Fibroblast of pulmonary artery (primary cell): ENCODE results near the gene CLIC4.
"Not testable (repeated sequence)": the region's sequence is repeated elsewhere in the genome, so short reads cannot be mapped to it uniquely, and the experiment has no call there.

Experiments used
- DNase-seq: peaks from one replicate; pipeline ENCODE4 v3.0.0-alpha.2; 2010; ENCODE audit warnings: low read depth
- H3K4me3 ChIP-seq: replicated peaks from 2 replicates; pipeline ENCODE4 v1.5.1; 2011; ENCODE audit warnings: low read depth, mild to moderate bottlenecking, control low read depth, low read length, moderate library complexity
- TF ChIP-seq, protein P1 (sequence below): IDR thresholded peaks from 2 replicates; pipeline ENCODE4 v1.5.1; 2011; ENCODE audit warnings: mild to moderate bottlenecking, control low read depth, low read length, inconsistent platforms; ENCODE audit errors: missing control alignments

The CLIC4 gene

GRCh38 chr1:24721533-24721932 is 23.7 kb upstream of the CLIC4 start:
- no peak for DNase-seq
- no peak overlapping the region for H3K4me3 ChIP-seq
- TF ChIP-seq, protein P1, sequence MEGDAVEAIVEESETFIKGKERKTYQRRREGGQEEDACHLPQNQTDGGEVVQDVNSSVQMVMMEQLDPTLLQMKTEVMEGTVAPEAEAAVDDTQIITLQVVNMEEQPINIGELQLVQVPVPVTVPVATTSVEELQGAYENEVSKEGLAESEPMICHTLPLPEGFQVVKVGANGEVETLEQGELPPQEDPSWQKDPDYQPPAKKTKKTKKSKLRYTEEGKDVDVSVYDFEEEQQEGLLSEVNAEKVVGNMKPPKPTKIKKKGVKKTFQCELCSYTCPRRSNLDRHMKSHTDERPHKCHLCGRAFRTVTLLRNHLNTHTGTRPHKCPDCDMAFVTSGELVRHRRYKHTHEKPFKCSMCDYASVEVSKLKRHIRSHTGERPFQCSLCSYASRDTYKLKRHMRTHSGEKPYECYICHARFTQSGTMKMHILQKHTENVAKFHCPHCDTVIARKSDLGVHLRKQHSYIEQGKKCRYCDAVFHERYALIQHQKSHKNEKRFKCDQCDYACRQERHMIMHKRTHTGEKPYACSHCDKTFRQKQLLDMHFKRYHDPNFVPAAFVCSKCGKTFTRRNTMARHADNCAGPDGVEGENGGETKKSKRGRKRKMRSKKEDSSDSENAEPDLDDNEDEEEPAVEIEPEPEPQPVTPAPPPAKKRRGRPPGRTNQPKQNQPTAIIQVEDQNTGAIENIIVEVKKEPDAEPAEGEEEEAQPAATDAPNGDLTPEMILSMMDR, result no peak

DNA sequence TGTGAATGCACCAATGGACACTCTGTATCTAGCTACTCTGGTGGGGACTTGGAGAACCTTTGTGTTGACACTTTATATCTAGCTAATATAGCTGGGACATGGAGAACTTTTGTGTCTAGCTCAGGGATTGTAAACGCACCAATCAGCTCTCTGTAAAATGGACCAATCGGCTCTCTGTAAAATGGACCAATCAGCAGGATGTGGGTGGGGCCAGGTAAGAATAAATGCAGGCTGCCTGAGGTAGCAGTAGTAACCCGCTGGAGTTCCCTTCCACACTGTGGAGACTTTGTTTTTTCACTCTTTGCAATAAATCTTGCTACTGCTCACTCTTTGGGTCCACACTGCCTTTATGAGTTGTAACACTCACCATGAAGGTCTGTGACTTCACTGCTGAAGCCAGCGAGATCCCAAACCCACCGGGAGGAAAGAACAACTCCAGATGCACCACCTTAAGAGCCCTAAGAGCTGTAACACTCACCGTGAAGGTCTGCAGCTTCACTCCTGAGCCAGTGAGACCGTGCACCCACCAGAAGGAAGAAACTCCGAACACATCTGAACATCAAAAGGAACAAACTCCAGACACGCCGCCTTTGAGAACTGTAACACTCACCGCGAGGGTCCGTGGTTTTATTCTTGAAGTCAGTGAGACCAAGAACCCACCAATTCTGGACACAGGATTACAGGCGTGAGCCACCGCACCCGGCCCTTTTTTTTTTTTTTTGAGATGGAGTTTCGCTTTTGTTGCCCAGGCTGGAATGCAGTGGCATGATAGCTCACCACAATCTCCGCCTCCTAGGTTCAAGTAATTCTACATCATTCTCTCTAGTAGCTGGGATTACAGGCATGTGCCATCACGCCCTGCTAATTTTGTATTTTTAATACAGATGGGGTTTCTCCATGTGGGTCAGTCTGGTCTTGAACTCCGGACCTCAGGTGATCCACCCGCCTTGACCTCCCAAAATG is 22.9 kb upstream of the CLIC4 start:
- DNase-seq, H3K4me3 ChIP-seq: not testable (repeated sequence)

GRCh38 chr1:24724345-24725208 is 20.7 kb upstream of the CLIC4 start:
- DNase-seq, result peak; percentile 82
- H3K4me3 ChIP-seq, result no peak overlapping the region
- TF ChIP-seq, protein P1, result no peak

GRCh38 chr1:24725209-24725651 is 20.0 kb upstream of the CLIC4 start:
- TF ChIP-seq, protein P1, result no peak
- peak; percentile 59 for DNase-seq
- H3K4me3 ChIP-seq, result no peak overlapping the region

DNA sequence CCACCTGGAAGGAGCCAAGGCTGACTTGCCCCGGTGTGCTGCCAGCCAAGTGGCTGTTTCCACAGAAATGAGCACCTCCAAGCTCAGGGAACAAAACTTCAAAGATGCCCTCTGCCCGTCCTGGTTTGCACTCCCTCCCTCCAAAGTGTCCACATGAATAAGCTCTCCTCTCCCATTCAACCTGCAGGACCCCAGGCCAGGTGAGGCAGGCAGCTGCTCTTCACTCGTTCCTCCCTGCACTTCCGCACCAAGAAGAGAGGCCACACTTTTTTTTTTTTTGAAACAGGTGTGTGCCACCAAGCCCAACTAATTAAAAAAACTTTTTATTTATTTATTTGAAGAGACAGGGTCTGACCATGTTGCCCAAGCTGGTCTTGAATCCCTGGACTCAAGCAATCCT is 18.5 kb upstream of the CLIC4 start:
- TF ChIP-seq, protein P1, result no peak
- no peak for DNase-seq
- H3K4me3 ChIP-seq, result no peak overlapping the region

GRCh38 chr1:24727501-24728216 is 17.6 kb upstream of the CLIC4 start:
- DNase-seq, result peak; percentile 89
- TF ChIP-seq, protein P1, result no peak
- peak overlapping the region; percentile 12 for H3K4me3 ChIP-seq

DNA sequence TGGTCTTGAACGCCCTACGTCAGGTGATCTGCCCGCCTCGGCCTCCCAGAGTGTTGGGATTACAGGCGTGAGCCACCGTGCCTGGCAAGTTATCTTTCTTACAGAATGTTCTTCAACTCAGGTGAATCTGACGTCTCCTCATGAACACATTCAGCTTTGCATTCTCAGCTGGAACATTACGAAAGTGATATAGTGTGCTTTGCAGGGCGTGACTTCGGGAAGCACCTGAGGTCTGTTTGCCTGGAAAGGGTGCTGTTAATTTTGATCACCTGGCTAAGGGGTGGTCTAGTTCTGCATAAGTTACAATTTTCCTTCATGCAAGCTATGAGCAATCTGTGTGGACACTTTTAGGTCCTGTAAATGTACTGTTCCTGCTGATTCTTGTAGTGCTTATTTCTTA is 16.3 kb upstream of the CLIC4 start:
- no peak overlapping the region for H3K4me3 ChIP-seq
- no peak for DNase-seq
- TF ChIP-seq, protein P1, result no peak
